HG02884 (cell line): Measurements from ENCODE around the gene IFT122.

Experiments
- ATAC-seq: cut with Tn5 transposase; IDR thresholded peaks from one replicate; pipeline ENCODE4 v1.9.1; 2021; ENCODE audit warnings: mild to moderate bottlenecking, moderate library complexity; ENCODE audit not compliant: unreplicated experiment

IFT122 gene

DNA sequence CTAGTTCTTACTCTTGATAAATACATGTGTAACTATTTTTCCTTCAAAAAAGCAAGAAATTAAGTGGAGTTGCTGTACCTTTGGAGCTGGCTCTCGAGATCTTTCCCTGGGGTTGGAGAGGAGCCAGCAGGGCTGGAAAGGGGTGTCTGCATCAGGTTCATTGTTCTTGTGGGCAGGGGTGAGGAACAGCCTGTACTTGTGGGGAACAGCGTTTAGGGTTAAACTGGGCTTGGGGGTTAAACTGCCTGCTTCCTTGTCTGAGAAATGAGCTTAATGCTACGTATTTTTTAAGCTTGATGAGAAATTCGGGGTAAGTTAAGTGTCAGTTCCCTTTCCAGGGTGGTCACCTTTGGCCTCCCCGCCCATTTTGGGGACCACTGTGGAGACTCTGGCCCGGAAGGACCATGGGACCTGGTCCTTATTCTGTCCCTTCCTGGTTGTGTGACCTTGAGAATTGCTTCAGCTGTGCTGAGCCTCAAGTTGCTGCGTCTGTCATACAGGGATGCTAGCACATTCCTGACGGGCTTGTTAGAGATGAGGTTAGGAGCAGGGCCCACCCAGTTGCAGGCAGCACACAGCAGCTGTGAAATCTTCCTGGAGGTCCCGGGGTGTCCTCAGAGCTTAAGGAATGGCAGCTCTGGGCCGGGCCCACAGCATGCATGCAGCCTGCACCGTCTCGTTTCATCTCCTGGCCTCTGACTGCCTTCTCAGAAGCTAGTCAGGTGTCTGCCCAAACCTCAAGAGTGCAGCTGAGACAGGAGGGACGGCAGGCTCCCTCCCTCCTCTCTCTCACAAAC is 114.5 kb downstream of the IFT122 start:
- no peak for ATAC-seq

DNA sequence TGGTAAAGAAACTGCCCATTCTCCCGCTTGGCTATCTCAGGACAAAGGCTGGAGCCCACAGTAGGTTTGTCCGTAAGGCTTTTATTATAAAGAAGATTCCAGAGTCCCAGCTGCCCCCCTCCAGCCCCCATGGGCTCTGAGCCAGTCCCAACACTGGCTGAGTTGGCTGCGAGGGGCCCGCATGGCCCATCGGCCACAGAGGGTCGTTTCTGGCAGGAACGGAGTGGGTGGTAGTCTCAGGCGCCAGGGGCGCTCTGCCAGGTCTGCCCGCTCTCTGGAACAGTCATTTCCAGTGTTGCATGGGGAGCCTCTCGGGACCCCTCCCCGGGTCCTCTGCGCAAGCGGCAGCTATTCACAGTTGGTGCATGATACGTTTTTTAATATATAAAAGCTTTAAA is 115.1 kb downstream of the IFT122 start:
- no peak for ATAC-seq

DNA sequence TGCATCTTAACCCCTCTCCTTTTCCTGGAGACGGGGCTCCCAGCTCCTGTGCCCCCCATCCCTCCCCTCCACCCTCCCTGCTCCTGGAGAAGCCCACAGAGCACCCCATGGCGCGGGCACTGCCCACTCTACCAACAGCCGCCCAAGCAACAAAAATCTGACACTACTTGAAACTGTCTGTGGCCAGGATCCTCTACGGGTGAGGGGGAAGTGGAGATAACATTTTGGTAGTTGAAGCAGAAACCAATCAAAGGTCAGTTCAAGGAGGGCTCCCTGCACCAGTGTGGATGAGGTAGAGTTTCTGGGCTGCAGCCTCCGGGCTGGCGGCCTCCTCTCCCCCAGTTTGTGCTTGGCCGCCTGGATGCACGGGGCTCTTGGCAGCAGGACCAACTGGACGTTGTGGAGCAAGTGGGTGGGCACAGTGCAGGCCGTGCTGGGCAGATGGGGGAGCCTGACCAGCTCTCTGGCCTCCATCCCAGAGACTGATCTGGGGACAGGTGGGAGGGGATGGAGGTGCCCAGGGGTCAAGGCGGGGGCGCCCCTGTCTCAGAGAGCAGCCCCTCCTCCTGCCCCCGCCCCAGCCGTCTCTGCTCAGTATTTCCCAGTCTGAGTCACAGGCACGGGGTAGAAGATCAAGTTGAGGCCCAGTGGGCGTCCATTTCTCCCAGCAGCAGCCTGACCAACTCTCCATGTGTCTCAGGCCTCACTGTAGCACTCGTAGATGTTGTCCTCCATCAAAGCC is 115.8 kb downstream of the IFT122 start:
- ATAC-seq, result no peak

DNA sequence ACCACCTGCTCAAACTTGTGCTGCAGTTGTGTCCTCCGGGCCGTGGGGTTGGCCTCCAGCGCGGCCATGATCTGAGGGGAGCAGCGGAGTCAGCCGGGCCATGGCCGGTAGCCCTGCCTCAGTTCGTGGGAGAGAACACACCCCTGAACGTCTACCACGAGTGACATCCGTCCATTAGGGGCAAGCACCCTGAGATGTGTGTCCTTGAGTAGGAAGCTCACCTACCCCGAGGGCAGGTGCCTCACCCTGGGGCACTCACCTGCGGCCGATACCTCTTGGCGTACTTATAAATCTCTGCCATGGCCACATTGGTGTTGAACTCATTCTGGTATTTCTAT is 116.3 kb downstream of the IFT122 start:
- ATAC-seq, result no peak

DNA sequence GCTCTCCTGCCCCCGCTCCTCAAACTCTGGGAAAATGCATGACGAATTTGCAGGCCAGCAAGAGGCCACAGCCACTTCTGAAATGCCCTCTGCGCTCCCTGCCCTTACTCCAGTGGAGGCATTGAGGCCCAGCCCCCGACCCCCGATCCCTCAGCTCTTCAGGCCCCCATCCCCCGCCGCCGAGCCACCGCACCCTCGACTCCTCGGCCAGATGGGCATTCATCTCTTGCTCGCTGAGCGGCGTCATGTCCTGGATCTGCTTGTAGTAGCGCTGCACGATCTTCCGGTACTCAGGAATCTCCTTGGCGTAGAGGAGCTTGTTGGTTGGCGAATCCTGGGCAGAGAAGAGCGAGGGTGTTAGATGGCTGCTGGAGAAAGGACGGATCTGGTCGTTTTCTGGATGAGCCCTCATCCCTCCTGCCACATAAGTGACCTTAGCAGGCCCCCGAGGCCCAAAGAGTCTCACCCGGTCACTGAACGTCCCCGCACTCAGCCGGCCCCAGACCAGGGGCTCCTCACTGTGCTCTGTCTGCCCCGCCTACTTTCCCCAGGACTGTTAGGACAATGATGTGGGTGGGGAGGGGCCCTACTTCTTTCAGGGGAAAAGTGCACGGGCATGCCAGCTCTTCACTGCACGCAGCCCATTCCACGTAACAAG is 117.0 kb downstream of the IFT122 start:
- no peak for ATAC-seq

DNA sequence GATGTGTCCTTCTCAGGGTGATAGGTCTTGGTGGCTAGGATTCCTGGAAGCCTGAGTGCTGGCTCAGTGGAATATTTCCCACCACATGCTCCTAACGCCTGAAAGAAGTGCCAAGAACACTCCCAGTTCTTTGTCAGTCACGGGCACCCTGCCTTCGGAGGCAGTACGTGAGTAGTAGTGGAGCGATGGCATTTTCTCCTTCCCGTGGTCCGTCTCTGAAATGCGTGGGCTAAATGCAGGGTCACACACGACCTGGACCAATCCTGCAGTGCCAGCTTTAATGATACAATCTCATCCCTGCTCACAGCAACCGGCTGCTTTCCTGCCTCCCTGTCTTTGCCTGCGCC is 117.5 kb downstream of the IFT122 start:
- no peak for ATAC-seq

DNA sequence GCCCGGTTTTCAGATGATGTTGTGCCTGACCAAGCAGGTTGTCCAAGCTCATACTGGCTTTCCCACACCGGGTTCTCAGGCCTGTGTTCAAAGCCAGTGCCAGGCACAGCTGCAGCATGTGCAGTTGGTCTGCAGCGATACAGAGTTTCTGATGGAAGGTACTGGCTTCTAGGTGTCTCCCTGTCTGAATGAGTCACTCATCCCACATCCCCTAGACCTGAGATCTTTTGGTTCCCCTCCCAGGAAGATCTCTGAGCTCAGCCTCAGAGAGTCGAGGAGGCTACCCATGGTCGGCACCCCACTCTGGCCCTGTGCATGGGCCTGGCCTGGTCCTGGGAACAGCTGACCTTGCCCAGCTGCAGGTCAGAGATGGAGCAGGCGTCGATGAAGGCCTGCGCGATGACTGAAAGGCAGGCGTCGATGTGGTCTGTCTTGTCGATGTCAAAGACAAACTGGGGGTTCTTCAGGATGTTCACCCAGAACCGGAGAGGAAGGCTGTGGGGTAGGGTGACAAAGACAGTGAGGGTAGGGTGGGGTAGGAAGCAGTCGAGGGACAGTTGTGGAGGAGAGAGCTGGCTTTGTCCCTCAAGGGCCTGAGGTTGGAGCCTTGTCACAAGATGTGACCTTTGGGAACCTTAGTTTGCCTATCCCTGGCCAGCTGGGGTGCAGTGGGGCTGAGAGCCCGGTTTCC is 118.2 kb downstream of the IFT122 start:
- no peak for ATAC-seq

DNA sequence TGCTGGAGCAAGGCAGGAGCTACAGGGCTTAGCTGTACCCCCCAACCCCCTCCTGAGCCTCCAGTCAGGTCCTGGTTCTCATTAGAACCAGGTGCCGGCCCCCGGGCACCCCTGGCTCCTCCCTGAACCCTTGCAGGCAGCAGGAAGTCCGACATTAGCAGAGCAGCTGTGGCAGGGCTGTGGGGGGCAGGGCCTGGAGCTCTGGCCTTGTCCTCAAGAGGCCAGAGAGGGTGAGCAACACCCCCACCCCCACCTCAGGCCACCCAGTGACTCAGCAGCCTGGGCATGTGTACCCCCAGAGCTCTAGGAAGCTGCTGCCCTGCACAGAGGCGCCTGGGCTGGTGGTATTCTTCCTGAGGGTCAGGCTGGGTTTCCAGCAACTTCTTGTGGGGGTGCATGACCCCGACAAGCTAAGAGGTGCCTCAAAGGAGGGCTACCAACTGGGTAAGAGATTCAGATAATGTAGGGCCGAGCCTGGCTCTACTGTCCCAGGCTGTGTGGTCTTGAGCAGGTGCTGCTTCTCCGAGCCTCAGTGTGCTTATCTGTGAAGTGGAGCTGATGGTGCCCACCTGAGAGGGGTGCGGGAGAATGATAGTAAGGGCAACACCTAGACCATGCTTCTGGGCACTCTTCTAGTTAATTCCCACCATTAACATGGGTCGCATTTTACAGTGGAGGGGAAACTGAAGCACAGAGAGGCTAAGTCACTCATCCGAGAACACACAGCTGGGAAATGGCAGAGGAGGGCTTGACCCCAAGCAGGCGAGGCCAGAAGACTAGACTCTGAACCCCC is 118.9 kb downstream of the IFT122 start:
- no peak for ATAC-seq

DNA sequence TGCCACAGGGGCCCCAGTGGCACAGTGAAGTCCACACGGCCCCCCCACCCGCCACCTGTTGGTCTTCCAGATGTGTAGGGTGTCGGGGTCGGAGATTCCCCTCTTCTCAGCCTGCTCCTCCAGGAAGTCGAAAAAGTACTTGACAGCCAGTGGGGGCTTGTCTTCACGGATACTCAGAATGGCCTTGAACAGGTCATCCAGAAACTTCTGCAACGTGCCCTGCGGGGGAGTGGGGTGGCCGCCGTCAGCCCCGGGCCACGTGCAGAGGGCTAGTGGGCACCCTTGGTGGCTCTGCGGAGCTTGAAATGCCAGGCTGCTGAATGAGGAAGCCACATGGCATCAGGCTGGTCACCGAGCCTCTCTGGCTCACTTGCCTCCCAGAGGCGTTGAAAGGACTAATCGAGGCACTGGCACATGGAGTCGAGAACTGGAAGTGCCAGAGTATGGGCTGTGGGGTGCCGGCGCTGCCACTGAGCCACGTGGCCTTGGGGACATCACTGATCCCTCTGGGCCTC is 119.6 kb downstream of the IFT122 start:
- ATAC-seq, result no peak

DNA sequence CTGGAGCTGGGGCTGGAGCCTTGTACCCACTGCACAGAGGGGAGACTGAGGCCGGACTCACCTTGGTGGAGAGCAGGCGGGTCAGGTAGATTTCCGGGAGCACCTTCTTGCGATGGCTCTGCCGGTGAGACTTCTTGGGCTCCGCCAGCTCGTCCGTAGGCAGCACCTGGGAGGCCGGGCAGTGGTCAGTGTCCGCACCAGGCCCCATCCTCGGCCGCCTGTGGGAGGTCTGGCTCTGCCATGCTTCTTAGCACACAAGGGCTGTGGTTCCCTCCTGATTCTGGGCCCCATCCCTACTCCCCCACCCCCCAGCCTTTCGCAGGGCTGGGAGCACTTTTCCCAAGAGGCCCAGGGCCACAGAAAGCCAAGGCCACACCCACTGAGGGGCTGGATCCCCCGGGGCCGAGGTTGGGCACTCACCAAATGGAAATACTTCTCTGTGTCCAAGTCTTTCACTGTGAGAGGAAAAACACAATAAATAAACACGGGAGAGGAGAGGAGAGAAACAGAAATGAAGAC is 120.3 kb downstream of the IFT122 start:
- no peak for ATAC-seq

DNA sequence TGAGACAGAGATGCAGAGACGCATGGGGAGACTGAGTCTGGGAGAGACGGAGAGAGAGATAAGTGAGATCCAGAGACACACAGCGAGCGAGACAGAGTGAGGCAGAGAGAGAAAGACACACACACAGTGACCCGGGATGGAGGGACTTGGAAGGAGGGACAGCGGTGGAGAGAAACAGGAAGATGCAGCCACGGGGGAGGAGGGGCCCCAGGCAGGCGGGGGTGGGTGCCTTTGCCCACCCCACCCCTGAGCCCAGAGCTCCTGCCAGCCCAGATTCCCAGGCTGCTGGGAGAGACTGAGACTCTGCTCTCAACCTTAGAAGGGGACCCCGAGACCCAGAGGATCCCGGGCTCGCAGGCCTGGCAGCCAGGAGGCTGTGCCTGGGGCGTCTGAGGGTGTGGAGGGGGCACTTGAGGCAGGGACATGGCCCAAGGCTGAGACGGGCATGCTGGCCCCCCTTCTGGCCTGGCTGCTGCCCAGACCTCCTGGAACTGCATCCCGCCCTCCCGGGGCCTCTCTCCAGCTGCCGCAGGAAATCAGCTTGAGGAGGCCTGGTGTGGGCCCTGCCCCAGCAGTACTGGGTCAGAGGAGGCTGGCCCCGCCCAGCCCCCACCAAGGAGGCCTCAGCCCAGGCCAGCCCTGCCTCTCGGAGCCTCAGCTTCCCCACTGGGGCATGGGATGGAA is 121.0 kb downstream of the IFT122 start:
- no peak for ATAC-seq

DNA sequence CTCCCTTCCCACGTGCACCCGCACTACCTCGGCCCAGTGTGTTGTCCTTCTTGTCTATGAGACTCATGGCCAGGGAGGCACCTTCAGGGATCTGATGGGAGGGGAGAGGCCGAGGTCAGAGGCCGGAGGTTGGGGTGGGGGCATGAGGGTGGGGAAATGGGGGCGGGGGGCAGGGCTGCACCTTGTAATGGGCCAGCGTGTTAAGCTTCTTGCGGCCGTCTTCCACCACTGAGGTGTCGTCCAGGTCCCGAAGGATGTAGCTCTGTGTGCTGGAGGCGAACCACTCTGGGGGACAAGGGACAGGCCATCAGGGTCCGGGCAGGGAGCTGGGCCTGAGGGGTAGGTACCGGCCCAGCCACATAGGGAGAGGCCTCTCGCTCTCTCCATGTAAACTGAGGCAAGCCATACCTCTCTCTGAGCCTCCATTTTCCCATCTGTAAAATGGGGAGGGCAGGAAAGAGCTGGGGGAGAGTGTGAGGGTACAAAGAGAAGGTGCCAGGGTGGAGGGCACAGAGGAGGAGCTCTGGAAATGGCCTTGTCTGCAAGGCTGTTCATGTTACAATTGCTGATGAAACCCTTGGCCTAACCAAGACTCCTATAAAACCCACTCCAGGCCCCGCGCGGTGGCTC is 121.7 kb downstream of the IFT122 start:
- ATAC-seq, result no peak

DNA sequence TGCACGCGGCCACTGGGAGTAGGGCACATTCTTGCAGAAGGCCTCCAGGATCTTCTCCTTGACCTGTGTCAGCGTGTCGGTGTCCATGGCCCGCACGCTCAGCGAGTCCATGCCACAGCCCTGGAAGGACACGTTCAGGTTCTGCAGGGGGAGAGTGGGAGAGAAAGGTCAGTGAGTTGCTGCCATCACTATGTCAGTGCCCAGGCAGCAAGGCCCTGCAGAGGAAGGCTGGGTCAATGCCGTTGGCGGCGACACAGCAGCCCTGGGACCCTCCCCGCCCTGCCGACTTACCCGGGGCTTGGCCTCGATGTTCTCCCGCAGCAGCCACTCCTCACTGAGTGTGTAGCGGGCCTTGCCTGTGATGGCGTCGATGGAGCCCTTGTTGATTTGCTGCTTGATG is 122.8 kb downstream of the IFT122 start:
- ATAC-seq, result no peak

DNA sequence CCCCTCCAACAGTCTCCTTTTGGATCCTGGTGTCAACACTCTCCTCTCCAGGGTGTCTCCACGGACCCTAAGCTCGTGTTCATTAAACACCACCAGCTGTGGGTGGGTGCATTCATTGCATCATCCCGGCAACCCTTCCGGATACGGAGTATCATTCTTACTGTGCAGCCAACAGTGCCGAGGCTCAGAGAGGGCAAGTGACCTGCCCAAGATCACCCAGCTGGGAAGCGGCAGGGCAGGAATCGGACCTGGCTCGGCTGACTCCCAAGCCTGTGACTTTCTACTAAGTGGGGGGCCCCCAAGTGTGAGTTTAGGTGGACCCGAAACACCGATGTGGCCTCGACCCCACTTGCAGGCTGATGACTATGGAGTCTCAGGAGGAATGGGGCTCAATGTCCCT is 123.3 kb downstream of the IFT122 start:
- ATAC-seq, result no peak

DNA sequence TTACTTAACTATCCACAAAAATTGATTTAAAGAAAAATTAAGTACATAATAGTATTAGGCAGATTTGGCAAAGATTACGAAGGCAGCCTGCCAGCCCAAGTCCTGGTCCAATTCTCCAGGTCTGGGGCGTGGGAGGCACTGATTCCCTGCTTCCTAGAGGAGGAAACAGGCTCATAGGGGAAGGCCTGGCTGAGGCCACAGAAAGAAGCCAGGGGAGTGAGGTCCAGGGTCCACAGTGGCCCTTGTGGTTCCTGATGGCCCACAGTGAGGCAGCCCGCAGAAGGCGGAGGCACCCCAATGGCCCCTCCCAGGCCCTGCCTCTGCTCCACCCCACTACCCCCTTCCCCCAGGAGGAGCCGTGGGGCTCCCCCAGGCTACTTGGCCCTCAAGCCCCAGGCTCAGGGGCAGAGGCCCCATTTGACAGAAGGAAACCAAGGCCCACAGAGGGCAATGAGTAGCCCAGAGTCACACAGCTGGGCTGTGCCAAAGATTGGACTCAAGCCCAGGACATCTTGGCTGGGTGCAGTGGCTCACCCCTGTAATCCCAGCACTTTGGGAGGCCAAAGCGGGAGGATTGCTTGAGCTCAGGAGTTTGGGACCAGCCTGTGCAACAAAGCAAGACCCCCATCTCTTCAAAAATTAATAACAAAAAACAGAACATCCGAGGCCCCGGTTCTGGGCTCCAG is 124.0 kb downstream of the IFT122 start:
- ATAC-seq, result no peak

DNA sequence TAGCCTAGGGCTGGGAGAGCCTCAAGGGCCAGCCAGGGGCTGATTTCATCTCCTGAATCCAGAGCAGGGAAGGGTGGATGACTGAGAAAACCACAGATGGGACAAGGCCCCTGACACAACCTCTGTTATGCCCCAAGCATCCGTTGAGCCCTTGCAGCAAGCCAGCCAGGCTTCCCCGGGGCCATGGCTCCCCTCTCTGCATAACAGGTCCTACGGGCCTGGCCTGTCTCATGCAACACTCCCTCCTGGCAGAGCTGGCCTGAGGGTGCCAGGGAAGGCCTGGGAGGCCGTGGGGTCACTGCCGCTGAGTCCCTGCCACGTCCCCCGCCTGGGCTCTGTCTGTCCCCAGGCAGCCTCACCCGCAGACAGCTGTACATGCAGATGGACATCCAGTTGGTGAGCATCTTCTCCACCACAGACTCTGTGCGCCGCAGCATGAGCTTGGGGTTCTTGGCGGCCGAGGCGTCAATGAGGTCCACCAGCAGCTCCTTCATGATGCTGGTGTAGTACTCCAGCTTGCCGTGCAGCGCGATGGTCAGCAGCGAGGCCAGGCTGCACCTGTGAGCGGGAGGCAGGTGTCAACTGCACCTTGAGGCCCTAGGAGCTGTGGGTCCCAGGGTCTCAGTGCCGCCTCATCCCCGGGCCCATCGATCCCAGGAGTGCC is 125.1 kb downstream of the IFT122 start:
- no peak for ATAC-seq

DNA sequence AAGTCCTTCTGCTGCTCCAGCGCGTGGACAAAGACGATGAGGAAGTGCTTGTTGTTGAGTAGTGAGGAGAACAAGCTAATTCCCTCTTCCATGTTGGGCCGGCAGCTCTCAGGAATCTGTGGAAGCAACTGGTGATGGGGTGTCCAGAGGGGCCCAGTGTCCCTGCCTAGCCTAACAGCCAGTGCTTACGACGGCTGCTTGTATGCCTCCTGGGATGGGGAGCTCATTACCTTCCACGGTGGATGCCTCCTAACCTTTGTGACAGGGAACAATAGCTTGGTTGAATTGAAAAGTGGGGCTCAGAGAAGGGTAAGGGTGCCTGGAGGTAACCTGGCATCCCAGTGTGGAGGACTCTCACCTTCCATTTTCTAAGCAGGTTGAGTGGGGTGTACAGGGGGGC is 125.9 kb downstream of the IFT122 start:
- ATAC-seq, result no peak

DNA sequence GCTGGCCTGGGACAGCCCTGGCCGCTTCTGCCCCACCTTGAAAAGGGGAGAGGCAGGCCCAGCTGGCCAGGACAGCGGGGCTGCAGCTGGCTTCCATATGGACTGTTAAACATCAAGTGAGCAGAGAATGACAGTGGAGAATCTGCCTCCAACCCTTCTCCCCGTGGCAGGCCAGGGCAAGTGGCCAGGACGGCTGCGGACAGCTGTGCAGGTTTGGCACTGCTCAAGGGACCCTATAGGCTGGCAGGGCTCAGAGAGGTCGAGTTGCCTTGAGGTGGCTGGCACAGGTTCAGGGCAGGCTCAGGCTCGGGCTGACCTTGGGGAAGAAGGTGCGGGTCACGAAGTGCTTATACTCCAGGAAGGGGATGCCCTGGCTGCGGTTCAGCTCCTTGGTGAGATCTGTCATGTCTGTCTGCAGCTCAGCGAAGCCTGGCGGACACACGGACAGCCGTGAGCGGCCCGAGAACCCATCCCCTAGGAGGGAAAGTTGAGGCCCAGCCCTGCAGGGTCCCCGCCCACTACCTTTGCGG is 127.2 kb downstream of the IFT122 start:
- ATAC-seq, result no peak
